ENCODE results near the gene DONSON.
"Not testable (repeated sequence)": the region's sequence is repeated elsewhere in the genome, so short reads cannot be mapped to it uniquely, and the experiment has no call there.

GRCh38 chr21:33576741-33577141 lies 11.7 kb downstream of the DONSON start:
- not testable (repeated sequence) for TF ChIP-seq JUNB (CRISPR knock-in tag; conservative IDR thresholded peaks at IDR 0.05); ELF1 (tag; IDR thresholded peaks at IDR 0.05); HDGF (IDR thresholded peaks at IDR 0.05); EP400 (IDR thresholded peaks at IDR 0.05); FOSL1 (tag; conservative IDR thresholded peaks at IDR 0.05); ZNF740 (CRISPR knock-in tag; IDR thresholded peaks at IDR 0.05); ZNF740 (tag; IDR thresholded peaks at IDR 0.05); BRCA1 (IDR thresholded peaks at IDR 0.05); BRCA1 (CRISPR knock-in tag; IDR thresholded peaks at IDR 0.05); PML (IDR thresholded peaks at IDR 0.05; ENCODE audit: low read length); EP300 (IDR thresholded peaks at IDR 0.05; ENCODE audit: low read length); NFIC (IDR thresholded peaks at IDR 0.05)
- TF ChIP-seq, protein P1, sequence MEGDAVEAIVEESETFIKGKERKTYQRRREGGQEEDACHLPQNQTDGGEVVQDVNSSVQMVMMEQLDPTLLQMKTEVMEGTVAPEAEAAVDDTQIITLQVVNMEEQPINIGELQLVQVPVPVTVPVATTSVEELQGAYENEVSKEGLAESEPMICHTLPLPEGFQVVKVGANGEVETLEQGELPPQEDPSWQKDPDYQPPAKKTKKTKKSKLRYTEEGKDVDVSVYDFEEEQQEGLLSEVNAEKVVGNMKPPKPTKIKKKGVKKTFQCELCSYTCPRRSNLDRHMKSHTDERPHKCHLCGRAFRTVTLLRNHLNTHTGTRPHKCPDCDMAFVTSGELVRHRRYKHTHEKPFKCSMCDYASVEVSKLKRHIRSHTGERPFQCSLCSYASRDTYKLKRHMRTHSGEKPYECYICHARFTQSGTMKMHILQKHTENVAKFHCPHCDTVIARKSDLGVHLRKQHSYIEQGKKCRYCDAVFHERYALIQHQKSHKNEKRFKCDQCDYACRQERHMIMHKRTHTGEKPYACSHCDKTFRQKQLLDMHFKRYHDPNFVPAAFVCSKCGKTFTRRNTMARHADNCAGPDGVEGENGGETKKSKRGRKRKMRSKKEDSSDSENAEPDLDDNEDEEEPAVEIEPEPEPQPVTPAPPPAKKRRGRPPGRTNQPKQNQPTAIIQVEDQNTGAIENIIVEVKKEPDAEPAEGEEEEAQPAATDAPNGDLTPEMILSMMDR (IDR thresholded peaks at IDR 0.05 in 2 of 3, conservative IDR thresholded peaks at IDR 0.05 in 1 of 3; ENCODE audit: insufficient read depth in 2 of 3, low read depth in 1 of 3, low read length in 3 of 3) = not testable (repeated sequence)
